ENCODE results near the gene SUOX. TPM values are rescaled to one million over a fixed set of nuclear protein-coding genes. Genes with fewer than 3 reads are reported as not detected.
A peak's percentile ranks its signal among the peaks of the same experiment; 100 is the strongest.

SUOX gene
- total and polyA plus RNA-seq, 2 of the 4 experiments (the other 2 are of a cell fraction) = 17.8 to 19.4 TPM

- peak within 1 kb of the TSS; percentile 12 for H2AK5ac ChIP-seq (ENCODE audit: low read depth, low read length)
- in situ Hi-C loops (cut with MboI; ENCODE audit: low sequenced_read_pairs) = no loop called here
- no peaks in the 10 kb centered on the region; the same call in 1 of the 2 replicates for H3K36me3 ChIP-seq (ENCODE audit: control insufficient read depth, insufficient read depth, low read length)
- H3K79me1 ChIP-seq (ENCODE audit: low read depth in 1 of 2, low read length in 2 of 2) = peaks cover 10 to 45% of the 10 kb centered on the region in 2 experiments; a peak in 3 of 4 replicates
- H2AFZ ChIP-seq (replicated peaks; ENCODE audit: low read length, poor library complexity) = peak within 1 kb of the TSS; percentile 95
- intact Hi-C loops (cut with micrococcal nuclease) = no loop called here
- no TSS peak for BruUV-seq (replicated peaks)
- H3K9me3 ChIP-seq (ENCODE audit: control insufficient read depth, insufficient read depth, low read length) = no peaks in the 10 kb centered on the region
- H4K20me1 ChIP-seq (ENCODE audit: insufficient read depth, low read length) = no peaks in the 10 kb centered on the region
- H2BK15ac ChIP-seq (ENCODE audit: low read depth, low read length) = no peak within 1 kb of the TSS
- ATAC-seq (ENCODE audit: low read depth) (peak; percentile 15), DNase-seq (no peak)
- ChIA-PET CTCF (no interaction called here), POLR2A (ENCODE audit: unreplicated experiment) (no interaction called here)
- H2BK20ac ChIP-seq (ENCODE audit: low read depth, low read length) = no peak within 1 kb of the TSS
- peak within 1 kb of the TSS; percentile 63 for H3K4me3 ChIP-seq (ENCODE audit: insufficient read depth, low read depth, low read length)
- no peak for TF ChIP-seq MAFK (IDR thresholded peaks at IDR 0.05; ENCODE audit: low read depth, low read length)
- TF ChIP-seq MAZ (IDR thresholded peaks at IDR 0.05; ENCODE audit: borderline replicate concordance, low read depth, low read length) = no peak
- no peak for TF ChIP-seq CHD1 (IDR thresholded peaks at IDR 0.05; ENCODE audit: low read depth, low read length)
- no peak for TF ChIP-seq NFE2L2 (IDR thresholded peaks at IDR 0.05; ENCODE audit: low read depth, low read length)
- TF ChIP-seq ELK1 (IDR thresholded peaks at IDR 0.05; ENCODE audit: borderline replicate concordance, low read depth, low read length) = no peak
- TF ChIP-seq RFX5 (IDR thresholded peaks at IDR 0.05; ENCODE audit: low read depth, low read length) = no peak
- TF ChIP-seq MXI1 (IDR thresholded peaks at IDR 0.05; ENCODE audit: borderline replicate concordance, low read depth, low read length) = no peak
- no peak for TF ChIP-seq SMC3 (IDR thresholded peaks at IDR 0.05; ENCODE audit: low read depth, low read length)
- no peak for TF ChIP-seq FOS (IDR thresholded peaks at IDR 0.05; ENCODE audit: low read depth, low read length)
- H4K8ac ChIP-seq (ENCODE audit: low read depth in 2 of 2, low read length in 2 of 2) = peak within 1 kb of the TSS; percentile 85 to 86
- peaks cover 7% of the 10 kb centered on the region for H3K4me1 ChIP-seq (ENCODE audit: control insufficient read depth, insufficient read depth, low read length)
- peak within 1 kb of the TSS; percentile 77 for H3K4ac ChIP-seq (ENCODE audit: low read depth, low read length)
- H3K18ac ChIP-seq (ENCODE audit: low read depth, low read length) = peak within 1 kb of the TSS; percentile 31; the same call in 1 of the 2 replicates
- dilution Hi-C loops (cut with HindIII; ENCODE audit: low sequenced_read_pairs, unreplicated experiment) = no loop called here
- peak within 1 kb of the TSS; percentile 25; the same call in 1 of the 2 replicates for H3K56ac ChIP-seq (ENCODE audit: extremely low read depth, insufficient read depth, low read length)
- H2BK5ac ChIP-seq (ENCODE audit: low read depth, low read length, poor library complexity, severe bottlenecking) = peak within 1 kb of the TSS; percentile 67
- peak within 1 kb of the TSS; percentile 16; the same call in 1 of the 2 replicates for H2BK120ac ChIP-seq (ENCODE audit: low read depth, low read length)
- H3K27ac ChIP-seq (ENCODE audit: insufficient read depth, low read length) = peak within 1 kb of the TSS; percentile 60
- peak within 1 kb of the TSS; percentile 88 for H3K23ac ChIP-seq (ENCODE audit: low read depth, low read length)
- H3K14ac ChIP-seq (replicated peaks; ENCODE audit: low read depth, low read length) = peak within 1 kb of the TSS; percentile 93
- no CpG with 5 or more reads among the region's 4 CpGs for WGBS, 2 experiments (ENCODE audit: extremely low coverage in 2 of 2, insufficient read length in 1 of 2)
- H3K9me1 ChIP-seq (ENCODE audit: insufficient read depth, low read length) = peaks cover 6% of the 10 kb centered on the region; the same call in 1 of the 2 replicates
- H4K91ac ChIP-seq (ENCODE audit: insufficient read depth, low read depth, low read length) = peak within 1 kb of the TSS; percentile 86; the same call in 1 of the 2 replicates
- H4K5ac ChIP-seq (ENCODE audit: low read depth, low read length) = peak within 1 kb of the TSS; percentile 47
- H2AK9ac ChIP-seq (replicated peaks; ENCODE audit: low read depth, low read length, poor library complexity) = peak within 1 kb of the TSS; percentile 93
- H3K4me2 ChIP-seq (ENCODE audit: low read depth, low read length) = peak within 1 kb of the TSS; percentile 95
- no peaks in the 10 kb centered on the region for H3K27me3 ChIP-seq (ENCODE audit: control insufficient read depth, insufficient read depth, low read length)
- peak within 1 kb of the TSS; percentile 40 for H3K9ac ChIP-seq (ENCODE audit: low read depth, low read length)
Observed at GRCh38 chr12:55965941-55966407, 31.1 kb upstream of the SUOX start, which contains the start of gene PMEL. Gene PMEL (minus strand): TSS chr12:55966042. CDS start chr12:55966011, 31 bp downstream.

Measured in IMR-90 (cell line).